GM19328 (cell line): Measurements from ENCODE around the gene CCDC9B.

Experiments used
- ATAC-seq: cut with Tn5 transposase; IDR thresholded peaks from one replicate; pipeline ENCODE4 v1.9.1; 2021; ENCODE audit warnings: mild to moderate bottlenecking, moderate library complexity; ENCODE audit not compliant: unreplicated experiment

Gene CCDC9B

DNA sequence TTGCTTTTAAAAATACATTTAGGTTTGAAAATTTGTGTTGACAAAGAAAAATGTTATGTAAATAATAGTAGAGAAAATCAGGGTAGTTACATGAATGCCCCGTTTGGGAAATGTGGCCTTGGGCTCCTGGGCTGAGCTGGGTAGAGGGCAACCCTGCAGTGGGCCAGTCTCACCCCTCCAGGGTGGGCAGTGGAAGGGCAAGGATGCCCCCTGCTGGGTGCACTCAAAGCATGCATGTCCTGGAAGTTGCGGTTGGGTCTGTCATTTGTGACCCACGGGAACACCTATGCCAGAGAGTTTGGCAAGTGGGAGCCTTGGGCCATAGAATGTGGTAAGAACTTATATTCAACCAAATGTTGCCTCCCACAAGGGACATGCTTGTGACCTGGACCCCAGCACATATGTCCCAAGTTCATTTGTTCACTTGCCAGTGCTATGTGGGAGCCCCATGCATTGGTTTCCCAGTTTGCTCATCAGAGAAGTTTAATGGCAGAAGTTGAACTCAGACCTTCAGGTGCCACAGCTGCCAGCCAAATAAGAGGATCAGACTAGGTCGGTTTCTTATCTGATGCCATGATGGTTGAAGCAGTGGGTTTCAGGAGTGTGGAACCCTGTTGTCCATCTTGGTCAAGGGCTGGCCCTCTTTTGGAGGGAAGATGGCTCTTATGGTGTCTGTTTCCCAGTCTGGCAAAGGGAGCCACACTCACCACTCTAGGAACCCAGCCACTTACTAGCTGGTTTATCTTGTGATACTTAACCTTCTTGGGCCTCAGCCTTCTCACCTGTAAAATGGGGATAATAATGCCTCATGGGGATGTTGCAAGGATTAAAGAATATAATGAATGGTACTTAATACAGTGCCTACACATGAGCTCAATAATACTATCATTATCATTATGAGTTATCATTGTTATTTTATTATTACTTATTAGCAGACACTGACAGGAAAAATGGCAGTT, 30.5 kb downstream of the CCDC9B start:
- ATAC-seq, result no peak

DNA sequence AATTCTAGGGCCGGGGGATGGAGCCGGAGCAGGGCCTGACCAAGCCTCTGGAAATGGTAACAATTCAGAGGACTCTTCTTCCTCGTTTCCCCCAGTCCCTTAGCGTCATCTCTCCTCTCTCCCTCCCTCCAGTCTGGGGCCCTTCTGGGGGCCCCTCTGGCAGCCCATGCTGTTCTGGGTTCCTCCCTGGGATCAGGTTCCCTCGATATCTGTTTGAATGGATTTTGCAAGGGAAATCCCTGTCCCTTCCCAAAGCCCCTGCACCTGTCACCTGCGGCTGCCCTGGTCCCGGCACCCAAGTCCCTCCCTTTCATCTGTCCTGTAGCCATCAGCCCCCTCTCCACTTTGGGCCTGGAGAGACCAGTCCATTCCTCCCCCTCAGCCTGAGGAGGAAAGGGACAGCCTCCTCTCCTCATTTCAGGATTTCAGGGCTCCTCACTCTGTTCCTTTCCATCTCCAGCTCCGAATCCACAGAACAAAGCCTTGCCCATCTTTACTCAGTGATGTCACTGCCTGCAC, 31.3 kb downstream of the CCDC9B start:
- no peak for ATAC-seq

DNA sequence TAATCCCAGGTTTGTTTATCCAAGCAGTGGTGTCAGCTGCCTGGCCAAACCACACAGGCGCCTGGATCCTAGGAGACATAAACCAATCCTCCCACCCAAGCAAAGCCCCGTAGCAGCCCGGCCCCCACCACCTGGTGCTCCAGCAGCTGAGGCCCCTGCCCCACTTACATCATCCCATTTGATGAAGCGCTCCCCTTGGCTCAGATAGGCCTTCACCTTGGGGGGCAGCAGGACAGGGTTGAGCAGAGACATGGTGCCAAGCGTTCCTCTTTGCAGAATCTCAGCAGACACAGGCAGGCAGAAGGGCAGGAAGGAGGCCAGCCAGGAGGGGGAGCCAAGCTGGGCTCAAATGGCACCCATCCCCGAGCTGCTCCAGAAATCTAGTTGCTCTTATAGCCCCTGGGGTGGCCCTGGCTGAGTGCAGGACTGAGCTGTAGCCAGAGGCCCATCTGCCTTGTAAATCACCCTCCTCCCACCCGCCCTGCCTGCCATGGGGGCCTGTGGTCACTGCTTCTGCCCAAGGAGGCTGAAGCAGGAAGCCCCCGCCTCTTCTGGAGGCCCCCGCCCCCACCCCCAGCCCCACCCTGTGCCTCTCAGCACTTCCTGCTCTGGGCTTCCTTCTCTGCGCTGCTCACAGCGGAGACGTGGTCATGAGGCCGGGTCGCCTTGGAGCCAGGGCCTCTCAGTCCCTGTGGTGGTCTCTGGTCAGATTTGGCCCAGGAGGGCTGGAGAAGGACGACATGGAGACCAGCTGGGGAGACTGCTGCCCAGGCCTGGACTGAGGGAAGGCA, 33.1 kb downstream of the CCDC9B start, which contains the start of gene PLCB2:
Gene PLCB2 (minus strand): TSS at position 515 of the 791 bp plus-strand sequence. CDS start 263 bp downstream, at position 252.
- ATAC-seq, result no peak

DNA sequence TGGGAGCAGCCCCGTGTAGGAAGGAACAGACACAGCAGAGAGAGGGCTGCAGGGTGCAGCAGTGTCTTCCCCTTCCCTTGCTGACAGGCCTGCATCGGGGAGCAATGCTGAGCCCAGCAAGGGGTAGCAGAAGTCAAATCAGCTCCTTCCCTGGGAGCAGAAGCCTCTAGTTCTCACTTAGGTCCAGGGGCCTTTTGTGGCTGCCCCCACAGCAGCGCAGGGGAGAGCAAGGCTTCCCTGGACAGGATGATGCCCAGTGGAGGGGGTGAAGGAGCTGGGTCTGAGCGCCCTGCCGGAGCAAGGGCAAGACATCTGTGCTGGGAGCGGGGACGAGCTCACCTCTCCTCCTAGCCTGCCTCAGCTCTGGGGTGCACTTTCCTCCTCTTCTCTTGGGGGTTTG, 33.8 kb downstream of the CCDC9B start:
- ATAC-seq, result no peak

DNA sequence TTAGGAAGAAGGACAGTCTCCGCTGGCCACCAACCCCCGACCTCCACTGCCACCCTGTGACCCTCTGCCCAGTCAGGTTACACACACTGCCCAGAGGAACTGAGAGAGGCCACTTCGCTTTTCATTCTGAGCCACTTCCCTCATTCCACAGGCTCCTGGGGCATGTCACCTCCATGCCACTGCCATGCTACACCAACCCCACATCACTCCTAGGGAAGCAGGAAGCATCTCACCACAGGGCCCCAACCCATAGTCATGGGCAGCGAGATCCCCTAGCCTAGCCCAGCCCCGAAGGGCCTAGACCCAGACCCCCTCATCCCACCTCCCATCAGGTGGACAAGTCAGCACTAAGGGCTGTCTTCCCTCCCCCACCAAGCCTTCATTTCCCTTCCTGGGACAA, 34.4 kb downstream of the CCDC9B start:
- ATAC-seq, result no peak

- ATAC-seq, result no peak
Observed at GRCh38 chr15:40305281-40305680, 35.5 kb downstream of the CCDC9B start.

DNA sequence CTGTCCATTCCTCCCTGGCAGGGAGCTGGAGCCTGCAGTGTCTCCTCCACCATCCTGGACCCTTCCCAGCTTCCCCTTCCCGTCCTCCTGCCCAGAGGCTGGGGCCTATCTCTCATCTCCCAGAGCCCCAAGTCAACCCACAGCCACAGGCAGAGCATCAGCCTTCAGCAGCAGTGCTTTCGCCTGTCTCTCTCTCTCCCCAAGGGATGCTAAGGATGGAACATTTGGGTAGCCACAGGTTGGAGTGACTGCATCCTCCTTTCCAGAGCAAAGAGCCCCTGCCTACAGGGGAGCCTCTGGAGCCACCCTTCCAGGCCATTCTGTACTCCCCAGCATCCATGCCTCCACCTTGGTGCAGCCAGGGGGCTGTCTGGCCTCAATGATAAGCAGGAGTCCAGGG, 37.2 kb downstream of the CCDC9B start:
- no peak for ATAC-seq

DNA sequence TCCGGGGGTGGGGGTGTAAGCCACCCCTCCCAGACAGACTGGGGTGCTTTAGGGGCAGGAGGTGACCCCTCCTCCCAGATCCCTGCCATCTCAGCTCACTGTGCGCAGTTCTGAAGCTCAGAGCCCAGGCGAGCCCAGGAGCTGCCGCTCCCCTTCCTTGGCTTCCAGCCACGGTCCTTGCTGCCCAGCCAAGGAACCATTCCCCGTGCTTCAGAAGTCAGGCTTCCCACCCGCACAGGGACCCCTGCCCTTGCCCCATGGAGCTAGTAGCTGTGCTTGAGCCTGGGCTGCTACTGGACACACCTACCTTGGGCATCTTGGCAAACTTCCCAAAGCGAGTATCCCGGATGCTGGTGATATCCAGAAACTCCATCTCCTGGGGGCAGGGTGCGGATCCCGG, 37.8 kb downstream of the CCDC9B start:
- ATAC-seq, result no peak

DNA sequence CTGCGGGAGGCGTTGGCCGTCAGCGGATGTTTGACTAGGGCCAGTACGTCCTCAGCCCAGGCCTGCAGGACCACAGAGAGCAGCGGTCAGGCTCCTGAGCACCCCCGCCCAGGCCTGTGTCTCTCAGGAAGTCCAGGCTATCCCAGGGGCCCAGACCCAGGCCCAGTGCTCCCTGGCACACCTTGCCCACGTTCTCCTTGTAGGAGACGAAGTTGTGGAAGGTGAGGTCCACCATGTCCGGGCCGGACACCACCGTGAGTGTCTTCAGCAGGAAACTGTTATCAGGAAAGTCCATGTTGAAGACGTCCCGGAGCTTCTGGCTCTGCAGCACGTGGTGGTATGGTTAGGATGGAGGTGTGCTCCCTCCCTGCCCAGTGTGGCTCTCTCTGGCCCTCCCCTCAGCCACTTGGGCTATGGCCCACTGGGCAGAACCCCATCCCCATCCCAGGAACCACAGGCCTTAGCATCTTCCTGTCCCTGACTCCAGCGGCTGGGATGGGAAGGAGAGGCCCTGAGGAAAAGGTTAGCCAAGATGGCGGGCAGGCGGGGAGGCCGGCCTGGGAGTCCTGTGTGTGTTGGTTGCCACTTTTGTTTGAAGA, 38.4 kb downstream of the CCDC9B start:
- ATAC-seq, result no peak

GRCh38 chr15:40301467-40302179, 39.1 kb downstream of the CCDC9B start:
- ATAC-seq, result no peak

- ATAC-seq, result no peak
Observed at GRCh38 chr15:40300771-40301170, 40.0 kb downstream of the CCDC9B start.

DNA sequence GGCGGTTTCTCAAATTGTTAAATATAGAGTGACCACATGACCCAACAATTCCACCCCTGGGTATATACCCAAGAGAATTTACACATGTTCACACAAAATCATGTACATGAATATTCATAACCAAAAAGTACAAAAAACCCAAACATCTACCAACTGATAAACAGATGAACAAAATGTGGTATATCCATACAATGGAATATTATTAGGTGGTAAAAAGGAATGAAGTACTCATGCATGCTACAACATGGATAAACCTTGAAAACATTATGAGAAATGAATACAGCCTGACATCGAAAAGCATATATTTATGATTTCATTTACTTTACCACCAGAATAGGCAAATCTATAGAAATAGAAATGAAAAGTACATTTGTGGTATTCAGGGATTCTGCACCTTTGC, 40.4 kb downstream of the CCDC9B start:
- no peak for ATAC-seq

GRCh38 chr15:40298216-40298935, 42.4 kb downstream of the CCDC9B start:
- ATAC-seq, result no peak

GRCh38 chr15:40297356-40297755, 43.4 kb downstream of the CCDC9B start:
- no peak for ATAC-seq

DNA sequence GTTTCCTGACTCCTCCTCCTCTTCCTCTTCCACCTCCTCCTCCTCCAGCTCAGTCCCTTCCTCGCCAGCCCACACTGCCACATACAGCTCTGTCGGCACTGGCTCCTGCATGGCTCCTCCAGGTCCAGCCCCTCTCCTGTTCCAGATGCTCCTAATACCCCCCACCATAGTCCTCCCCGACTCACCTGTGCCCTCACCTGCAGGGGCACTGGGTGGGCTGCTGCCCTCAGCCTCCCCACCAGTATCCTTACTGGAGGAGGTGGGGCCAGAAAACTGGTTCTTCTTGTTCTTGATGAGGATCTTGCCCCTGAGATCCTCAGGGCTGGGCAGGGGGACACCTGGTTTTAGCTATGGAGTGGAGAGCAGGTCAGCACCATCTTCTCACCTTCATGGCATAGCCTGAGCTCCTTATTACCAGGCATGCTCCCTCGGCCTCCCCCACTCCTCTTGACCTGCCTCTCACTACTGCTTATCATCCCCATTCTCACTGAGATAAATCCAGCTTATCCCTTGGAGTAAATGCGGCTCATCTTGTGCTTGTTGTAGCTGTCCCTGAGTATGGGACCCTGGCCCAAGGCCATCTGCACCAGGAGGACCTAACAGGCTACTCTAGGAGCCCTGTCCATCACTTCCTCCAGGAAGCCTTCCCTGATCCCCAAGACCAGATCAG, 44.0 kb downstream of the CCDC9B start:
- ATAC-seq, result no peak

GRCh38 chr15:40295877-40296560, 44.7 kb downstream of the CCDC9B start:
- ATAC-seq, result no peak

DNA sequence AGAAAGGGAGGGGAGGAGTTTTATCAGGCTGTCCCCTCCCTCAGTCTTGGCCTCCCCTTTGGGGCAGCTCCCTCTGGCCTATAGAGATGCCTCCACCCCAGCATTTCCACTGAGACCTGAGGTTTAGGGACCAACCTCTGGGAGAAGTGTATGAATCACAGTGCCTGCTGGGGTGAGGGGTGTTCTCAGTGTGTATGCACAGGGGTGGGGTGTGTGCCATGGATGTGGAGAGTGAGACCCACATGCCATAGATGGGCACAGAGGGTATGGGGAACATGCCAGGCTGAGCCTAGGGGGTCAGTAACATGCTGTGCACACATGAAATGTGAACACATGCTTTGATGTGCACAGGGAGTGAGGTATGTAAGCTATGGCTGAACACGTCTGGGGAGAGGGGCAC, 45.4 kb downstream of the CCDC9B start:
- ATAC-seq, result no peak
